PC-3 (cell line): ENCODE measurements around the gene TTC12. TPM values are rescaled to one million over a fixed set of nuclear protein-coding genes. Genes with fewer than 3 reads are reported as not detected.

Source experiments
- ATAC-seq: fragments of 200-7000 bp; cut with Tn5 transposase; 2 replicates; pipeline ENCODE4 v1.9.1; 2020; ENCODE audit warnings: mild to moderate bottlenecking, moderate library complexity
- BruUV-seq: library from RNA; stranded (reverse); fragments of 400-500 nt; replicated peaks from 2 replicates; lab custom pipeline; 2021; lab: Mats Ljungman, UMichigan
- CTCF ChIA-PET: fragments of 300-600 bp; sonication (Branson Sonifier 250); formaldehyde crosslinking; loops from one replicate; lab custom pipeline; 2022; ENCODE audit warnings: antibody characterized with exemption; lab: Charles Lee
- POLR2A ChIA-PET: fragments of 300-600 bp; sonication (Branson Sonifier 250); formaldehyde crosslinking; loops from one replicate; lab custom pipeline; 2022; ENCODE audit warnings: antibody characterized with exemption; ENCODE audit not compliant: unreplicated experiment; lab: Charles Lee
- DNase-seq: peaks from one replicate; pipeline ENCODE4 v3.0.0-alpha.2; 2015
- H2AFZ ChIP-seq: fragments of 300-600 bp; sonication (generic); 2 replicates; pipeline ENCODE4 v1.6.0; 2016; ENCODE audit warnings: antibody characterized with exemption, low read length
- H3F3A ChIP-seq: fragments of 300-600 bp; sonication (generic); one replicate; pipeline ENCODE4 v1.6.0; 2017; ENCODE audit warnings: antibody characterized with exemption, low read length, control low read depth, mild to moderate bottlenecking; ENCODE audit not compliant: unreplicated experiment
- H3K27ac ChIP-seq: fragments of 300-600 bp; sonication (generic); 2 replicates; pipeline ENCODE4 v1.5.1; 2016; ENCODE audit warnings: mild to moderate bottlenecking, low read length
- H3K27me3 ChIP-seq: fragments of 300-600 bp; sonication (generic); 2 replicates; pipeline ENCODE4 v1.6.1; 2016; ENCODE audit warnings: low read length, mixed read lengths
- H3K36me3 ChIP-seq: fragments of 300-600 bp; sonication (generic); 2 replicates; pipeline ENCODE4 v1.6.1; 2016; ENCODE audit warnings: low read depth, mixed run types, low read length, mixed read lengths
- H3K4me1 ChIP-seq: fragments of 300-600 bp; sonication (generic); 2 replicates; pipeline ENCODE4 v1.5.1; 2016; ENCODE audit warnings: low read length; ENCODE audit not compliant: insufficient read depth
- H3K4me2 ChIP-seq: fragments of 300-600 bp; sonication (generic); 2 replicates; pipeline ENCODE4 v1.6.0; 2016; ENCODE audit warnings: low read length
- H3K4me3 ChIP-seq: fragments of 300-600 bp; sonication (generic); 2 replicates; pipeline ENCODE4 v1.5.1; 2016; ENCODE audit warnings: mild to moderate bottlenecking, low read length, mixed read lengths
- H3K79me2 ChIP-seq: fragments of 300-600 bp; sonication (generic); 2 replicates; pipeline ENCODE4 v1.6.1; 2017; ENCODE audit warnings: low read length, mixed read lengths
- H3K9ac ChIP-seq: fragments of 300-600 bp; sonication (generic); 2 replicates; pipeline ENCODE4 v1.6.0; 2016; ENCODE audit warnings: mild to moderate bottlenecking, low read length
- H3K9me2 ChIP-seq: fragments of 300-600 bp; sonication (generic); replicated peaks from 2 replicates; pipeline ENCODE4 v1.6.1; 2016; ENCODE audit warnings: mixed run types, low read length, mixed read lengths
- H3K9me3 ChIP-seq: fragments of 300-600 bp; sonication (generic); 2 replicates; pipeline ENCODE4 v1.6.1; 2016; ENCODE audit warnings: low read length, mixed read lengths
- H4K20me1 ChIP-seq: fragments of 300-600 bp; sonication (generic); 2 replicates; pipeline ENCODE4 v1.6.1; 2016; ENCODE audit warnings: low read length, mixed read lengths
- CTCF ChIP-seq: fragments of 300-600 bp; sonication (generic); conservative IDR thresholded peaks from 2 replicates; pipeline ENCODE4 v1.5.1; 2017; ENCODE audit warnings: antibody characterized with exemption, low read depth, mild to moderate bottlenecking, low read length
- EZH2 ChIP-seq: fragments of 300-600 bp; sonication (generic); IDR thresholded peaks from one replicate; pipeline ENCODE4 v1.6.1; 2017; ENCODE audit warnings: antibody characterized with exemption, mild to moderate bottlenecking, low read length; ENCODE audit not compliant: unreplicated experiment
- EZH2phosphoT487 ChIP-seq: fragments of 300-600 bp; sonication (generic); IDR thresholded peaks from 2 replicates; pipeline ENCODE4 v1.6.1; 2018; ENCODE audit warnings: mild to moderate bottlenecking, antibody characterized with exemption, low read length, borderline replicate concordance
- intact Hi-C: fragments of 100-400 bp; cut with micrococcal nuclease; formaldehyde crosslinking; loops from 2 replicates; pipeline ENCODE4 v1.9.0; 2023
- total RNA-seq: library from RNA; depleted of rRNA; stranded (reverse); fragments of >200 nt; gene quantifications from 2 replicates; pipeline ENCODE4 v1.2.3, GENCODE V29; 2014

The TTC12 gene
- total RNA-seq, 1 experiment from 2014 or later: 13.1 TPM

- Histone ChIP-seq H3F3A (no peaks in the 10 kb centered on the region), H3K9me3 (no peaks in the 10 kb centered on the region), H3K9me2 (no peaks in the 10 kb centered on the region), H3K27ac (no peak overlapping the region), H3K4me3 (no peak overlapping the region), H3K27me3 (peaks cover 13% of the 10 kb centered on the region; the same call in 1 of the 2 replicates), H3K4me2 (no peak overlapping the region), H3K36me3 (no peaks in the 10 kb centered on the region), H2AFZ (no peak overlapping the region), H4K20me1 (no peaks in the 10 kb centered on the region), H3K79me2 (no peaks in the 10 kb centered on the region), H3K9ac (no peak overlapping the region), H3K4me1 (no peaks in the 10 kb centered on the region)
- DNase-seq (no peak), ATAC-seq (no peak)
- CTCF ChIA-PET: no interaction called here
- POLR2A ChIA-PET: no interaction called here
- TF ChIP-seq EZH2phosphoT487 (no peak), EZH2 (no peak), CTCF (no peak)
- BruUV-seq: no TSS peak
- intact Hi-C loops: no loop called here
Observed at GRCh38 chr11:113392236-113392921, 78.0 kb downstream of the TTC12 start.

DNA sequence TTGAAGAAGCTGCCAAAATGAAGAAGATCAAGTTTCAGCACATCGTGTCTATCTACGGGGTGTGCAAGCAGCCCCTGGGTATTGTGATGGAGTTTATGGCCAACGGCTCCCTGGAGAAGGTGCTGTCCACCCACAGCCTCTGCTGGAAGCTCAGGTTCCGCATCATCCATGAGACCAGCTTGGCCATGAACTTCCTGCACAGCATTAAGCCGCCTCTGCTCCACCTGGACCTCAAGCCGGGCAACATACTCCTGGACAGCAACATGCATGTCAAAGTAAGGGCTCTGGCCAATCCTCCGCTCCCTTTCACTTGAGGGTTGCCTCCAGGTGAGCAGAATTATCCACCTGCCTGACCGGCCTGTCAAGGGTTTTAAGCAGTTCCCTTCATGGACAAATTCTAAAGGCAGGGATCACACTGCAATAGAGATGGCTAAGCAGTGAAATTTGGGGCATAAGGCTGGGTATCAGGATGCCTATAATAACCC lies 79.2 kb downstream of the TTC12 start:
- Histone ChIP-seq H3K79me2 (no peaks in the 10 kb centered on the region), H3F3A (no peaks in the 10 kb centered on the region), H3K4me2 (no peak overlapping the region), H2AFZ (no peak overlapping the region), H3K27ac (no peak overlapping the region), H3K4me3 (no peak overlapping the region), H3K36me3 (no peaks in the 10 kb centered on the region), H3K27me3 (peaks cover 13% of the 10 kb centered on the region; the same call in 1 of the 2 replicates), H3K4me1 (no peaks in the 10 kb centered on the region), H3K9me2 (no peaks in the 10 kb centered on the region), H3K9me3 (no peaks in the 10 kb centered on the region), H3K9ac (no peak overlapping the region), H4K20me1 (no peaks in the 10 kb centered on the region)
- intact Hi-C loops: no loop called here
- ATAC-seq (no peak), DNase-seq (no peak)
- no peak for TF ChIP-seq EZH2
- TF ChIP-seq EZH2phosphoT487: no peak
- TF ChIP-seq CTCF: no peak
- BruUV-seq: no TSS peak
- CTCF ChIA-PET: no interaction called here
- POLR2A ChIA-PET: no interaction called here

GRCh38 chr11:113394919-113395318 lies 80.5 kb downstream of the TTC12 start:
- no peaks in the 10 kb centered on the region for H3K9me2 ChIP-seq
- no peaks in the 10 kb centered on the region for H3F3A ChIP-seq
- ChIA-PET CTCF (no interaction called here), POLR2A (no interaction called here)
- no peak for ATAC-seq
- intact Hi-C loops: no loop called here
- H3K79me2 ChIP-seq: no peaks in the 10 kb centered on the region
- H3K9ac ChIP-seq: no peak overlapping the region
- peaks cover 13% of the 10 kb centered on the region; the same call in 1 of the 2 replicates for H3K27me3 ChIP-seq
- no peaks in the 10 kb centered on the region for H4K20me1 ChIP-seq
- no peaks in the 10 kb centered on the region for H3K4me1 ChIP-seq
- no peak overlapping the region for H2AFZ ChIP-seq
- H3K4me2 ChIP-seq: no peak overlapping the region
- H3K36me3 ChIP-seq: no peaks in the 10 kb centered on the region
- no TSS peak for BruUV-seq
- H3K27ac ChIP-seq: no peak overlapping the region
- TF ChIP-seq EZH2phosphoT487 (no peak), CTCF (no peak), EZH2 (no peak)
- H3K9me3 ChIP-seq: no peaks in the 10 kb centered on the region
- no peak overlapping the region for H3K4me3 ChIP-seq
- no peak for DNase-seq
